Neural crest cell (in vitro differentiated cells): Measurements from ENCODE around the gene OR2D3. TPM values are rescaled to one million over a fixed set of nuclear protein-coding genes. Genes with fewer than 3 reads are reported as not detected.
"Not testable (repeated sequence)": the region's sequence is repeated elsewhere in the genome, so short reads cannot be mapped to it uniquely, and the experiment has no call there.

Experiments used
- DNase-seq: peaks from one replicate; pipeline ENCODE4 v3.0.0; 2021; ENCODE audit warnings: low read depth, mixed read lengths, low spot score
- H3K27ac Mint-ChIP-seq: one replicate; pipeline ENCODE4 v1.8.0; 2021; ENCODE audit warnings: mild to moderate bottlenecking, mixed read lengths; ENCODE audit not compliant: unreplicated experiment
- H3K27me3 Mint-ChIP-seq: 2 replicates; pipeline ENCODE4 v1.8.0; 2021; ENCODE audit warnings: low read depth, mild to moderate bottlenecking, mixed read lengths
- H3K36me3 Mint-ChIP-seq: 2 replicates; pipeline ENCODE4 v1.8.0; 2021; ENCODE audit warnings: low read depth, mild to moderate bottlenecking, mixed read lengths
- H3K4me1 Mint-ChIP-seq: 2 replicates; pipeline ENCODE4 v1.8.0; 2021; ENCODE audit warnings: mixed read lengths
- H3K4me3 Mint-ChIP-seq: one replicate; pipeline ENCODE4 v1.8.0; 2021; ENCODE audit warnings: mild to moderate bottlenecking, mixed read lengths
- H3K9me3 Mint-ChIP-seq: 2 replicates; pipeline ENCODE4 v1.8.0; 2021; ENCODE audit warnings: mixed read lengths
- CTCF ChIP-seq: fragments of 200-600 bp; sonication (generic); conservative IDR thresholded peaks from 2 replicates; pipeline ENCODE4 v1.5.0; 2021; ENCODE audit warnings: antibody characterized with exemption, mild to moderate bottlenecking
- total RNA-seq: library from RNA; stranded (reverse); gene quantifications from 2 replicates; pipeline ENCODE4 v1.2.1, GENCODE V29; 2021

The OR2D3 gene
- total RNA-seq, 1 donor from 2014 or later: not detected

- Mint-ChIP-seq H3K4me1 (no peaks in the 10 kb centered on the region), H3K9me3 (no peaks in the 10 kb centered on the region), H3K4me3 (no peak overlapping the region), H3K27me3 (no peaks in the 10 kb centered on the region), H3K36me3 (no peaks in the 10 kb centered on the region), H3K27ac (no peak overlapping the region)
- DNase-seq: no peak
- no peak for TF ChIP-seq CTCF
Measured at GRCh38 chr11:6895010-6895409, 25.8 kb upstream of the OR2D3 start.

GRCh38 chr11:6898911-6899310 is 21.9 kb upstream of the OR2D3 start:
- peaks cover 3% of the 10 kb centered on the region for H3K9me3 Mint-ChIP-seq
- no peaks in the 10 kb centered on the region for H3K27me3 Mint-ChIP-seq
- H3K36me3 Mint-ChIP-seq: no peaks in the 10 kb centered on the region
- no peak overlapping the region for H3K4me3 Mint-ChIP-seq
- no peaks in the 10 kb centered on the region for H3K4me1 Mint-ChIP-seq
- no peak for TF ChIP-seq CTCF
- H3K27ac Mint-ChIP-seq: no peak overlapping the region
- no peak for DNase-seq

- H3K36me3 Mint-ChIP-seq: no peaks in the 10 kb centered on the region
- H3K4me1 Mint-ChIP-seq: no peaks in the 10 kb centered on the region
- no peaks in the 10 kb centered on the region for H3K27me3 Mint-ChIP-seq
- TF ChIP-seq CTCF: peak; percentile 29
- DNase-seq: no peak
- H3K4me3 Mint-ChIP-seq: no peak overlapping the region
- no peak overlapping the region for H3K27ac Mint-ChIP-seq
- peaks cover 3% of the 10 kb centered on the region for H3K9me3 Mint-ChIP-seq
Measured at GRCh38 chr11:6900327-6900999, 20.3 kb upstream of the OR2D3 start.

GRCh38 chr11:6904804-6905203 is 16.0 kb upstream of the OR2D3 start:
- H3K9me3 Mint-ChIP-seq, H3K4me1 Mint-ChIP-seq, DNase-seq, H3K36me3 Mint-ChIP-seq, H3K27me3 Mint-ChIP-seq, H3K4me3 Mint-ChIP-seq, H3K27ac Mint-ChIP-seq: not testable (repeated sequence)

GRCh38 chr11:6911378-6911777 is 9.4 kb upstream of the OR2D3 start:
- Mint-ChIP-seq H3K9me3 (no peaks in the 10 kb centered on the region), H3K4me1 (no peaks in the 10 kb centered on the region), H3K27ac (no peak overlapping the region), H3K36me3 (no peaks in the 10 kb centered on the region), H3K27me3 (no peaks in the 10 kb centered on the region), H3K4me3 (no peak overlapping the region)
- no peak for DNase-seq
- TF ChIP-seq CTCF: no peak

- Mint-ChIP-seq H3K4me3 (no peak overlapping the region), H3K9me3 (no peaks in the 10 kb centered on the region), H3K4me1 (no peaks in the 10 kb centered on the region), H3K27me3 (no peaks in the 10 kb centered on the region), H3K27ac (no peak overlapping the region), H3K36me3 (no peaks in the 10 kb centered on the region)
- TF ChIP-seq CTCF: no peak
- no peak for DNase-seq
Measured at GRCh38 chr11:6911948-6912347, 8.9 kb upstream of the OR2D3 start.
